Measurements from ENCODE around the gene CHKB.
"Not testable (repeated sequence)": the region's sequence is repeated elsewhere in the genome, so short reads cannot be mapped to it uniquely, and the experiment has no call there.

The CHKB gene

GRCh38 chr22:50544746-50545253 is 37.8 kb downstream of the CHKB start:
- no peaks in the 10 kb centered on the region for H3K36me3 ChIP-seq (ENCODE audit: insufficient read depth, insufficient read length, low read length)
- DNase-seq (ENCODE audit: low read depth, low spot score): no peak
- H3K4me3 ChIP-seq (ENCODE audit: insufficient read length, low read depth): no peak overlapping the region
- no peaks in the 10 kb centered on the region for H3K9me3 ChIP-seq (ENCODE audit: insufficient read depth, low read length)
- H3K27me3 ChIP-seq (ENCODE audit: insufficient read depth, insufficient read length): peaks cover 11% of the 10 kb centered on the region
- TF ChIP-seq ZNF274 (IDR thresholded peaks at IDR 0.05; ENCODE audit: low read depth, low read length) (no peak), YY1 (IDR thresholded peaks at IDR 0.05; ENCODE audit: insufficient read depth, insufficient read length) (no peak), SUZ12 (IDR thresholded peaks at IDR 0.05; ENCODE audit: extremely low read depth, insufficient read depth, insufficient read length) (no peak)
- H3K9ac ChIP-seq (ENCODE audit: insufficient read length, low read depth): peak overlapping the region; percentile 32
- H3K4me1 ChIP-seq (ENCODE audit: insufficient read depth, insufficient read length): no peaks in the 10 kb centered on the region

GRCh38 chr22:50544078-50544745 is 38.4 kb downstream of the CHKB start:
- no peaks in the 10 kb centered on the region for H3K9me3 ChIP-seq (ENCODE audit: insufficient read depth, low read length)
- peak overlapping the region; percentile 32 for H3K9ac ChIP-seq (ENCODE audit: insufficient read length, low read depth)
- H3K4me1 ChIP-seq (ENCODE audit: insufficient read depth, insufficient read length): no peaks in the 10 kb centered on the region
- H3K4me3 ChIP-seq (ENCODE audit: insufficient read length, low read depth): peak overlapping the region; percentile 2
- peaks cover 11% of the 10 kb centered on the region for H3K27me3 ChIP-seq (ENCODE audit: insufficient read depth, insufficient read length)
- TF ChIP-seq YY1 (IDR thresholded peaks at IDR 0.05; ENCODE audit: insufficient read depth, insufficient read length): no peak
- TF ChIP-seq SUZ12 (IDR thresholded peaks at IDR 0.05; ENCODE audit: extremely low read depth, insufficient read depth, insufficient read length): no peak
- TF ChIP-seq ZNF274 (IDR thresholded peaks at IDR 0.05; ENCODE audit: low read depth, low read length): no peak
- DNase-seq (ENCODE audit: low read depth, low spot score): no peak
- no peaks in the 10 kb centered on the region for H3K36me3 ChIP-seq (ENCODE audit: insufficient read depth, insufficient read length, low read length)

- Histone ChIP-seq H3K4me1 (ENCODE audit: insufficient read depth, insufficient read length) (no peaks in the 10 kb centered on the region), H3K9me3 (ENCODE audit: insufficient read depth, low read length) (no peaks in the 10 kb centered on the region), H3K4me3 (ENCODE audit: insufficient read length, low read depth) (no peak overlapping the region), H3K27me3 (ENCODE audit: insufficient read depth, insufficient read length) (peaks cover 11% of the 10 kb centered on the region), H3K9ac (ENCODE audit: insufficient read length, low read depth) (no peak overlapping the region), H3K36me3 (ENCODE audit: insufficient read depth, insufficient read length, low read length) (no peaks in the 10 kb centered on the region)
- TF ChIP-seq SUZ12 (IDR thresholded peaks at IDR 0.05; ENCODE audit: extremely low read depth, insufficient read depth, insufficient read length) (no peak), YY1 (IDR thresholded peaks at IDR 0.05; ENCODE audit: insufficient read depth, insufficient read length) (no peak), ZNF274 (IDR thresholded peaks at IDR 0.05; ENCODE audit: low read depth, low read length) (no peak)
- DNase-seq (ENCODE audit: low read depth, low spot score): no peak
Observed at GRCh38 chr22:50542416-50542927, 40.2 kb downstream of the CHKB start.

GRCh38 chr22:50541667-50542026 is 41.0 kb downstream of the CHKB start:
- DNase-seq (ENCODE audit: low read depth, low spot score); H3K9me3 ChIP-seq (ENCODE audit: insufficient read depth, low read length); H3K4me3 ChIP-seq (ENCODE audit: insufficient read length, low read depth); H3K36me3 ChIP-seq (ENCODE audit: insufficient read depth, insufficient read length, low read length); H3K9ac ChIP-seq (ENCODE audit: insufficient read length, low read depth); H3K4me1 ChIP-seq (ENCODE audit: insufficient read depth, insufficient read length): not testable (repeated sequence)
- peaks cover 11% of the 10 kb centered on the region for H3K27me3 ChIP-seq (ENCODE audit: insufficient read depth, insufficient read length)

DNA sequence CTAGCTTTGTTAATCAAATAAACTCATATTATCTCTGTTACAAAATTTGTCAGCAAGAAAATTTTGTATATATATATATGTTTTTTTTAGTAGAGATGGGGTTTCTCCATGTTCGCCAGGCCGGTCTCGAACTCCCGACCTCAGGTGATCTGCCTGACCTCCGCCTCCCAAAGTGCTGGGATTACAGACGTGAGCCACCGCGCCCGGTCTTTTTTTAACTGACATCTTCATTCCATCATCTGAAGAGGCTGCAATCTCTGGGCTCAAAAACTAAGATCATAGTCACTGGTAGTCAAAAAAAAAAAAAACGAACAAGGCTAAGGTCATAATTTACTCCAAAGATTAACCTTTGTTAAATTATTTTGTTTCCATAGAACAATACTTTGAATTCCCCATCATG is 42.3 kb downstream of the CHKB start:
- DNase-seq (ENCODE audit: low read depth, low spot score): no peak
- H3K4me3 ChIP-seq (ENCODE audit: insufficient read length, low read depth): no peak overlapping the region
- no peak overlapping the region for H3K9ac ChIP-seq (ENCODE audit: insufficient read length, low read depth)
- no peaks in the 10 kb centered on the region for H3K36me3 ChIP-seq (ENCODE audit: insufficient read depth, insufficient read length, low read length)
- H3K9me3 ChIP-seq (ENCODE audit: insufficient read depth, low read length): no peaks in the 10 kb centered on the region
- no peaks in the 10 kb centered on the region for H3K4me1 ChIP-seq (ENCODE audit: insufficient read depth, insufficient read length)
- TF ChIP-seq YY1 (IDR thresholded peaks at IDR 0.05; ENCODE audit: insufficient read depth, insufficient read length): no peak
- TF ChIP-seq ZNF274 (IDR thresholded peaks at IDR 0.05; ENCODE audit: low read depth, low read length): no peak
- TF ChIP-seq SUZ12 (IDR thresholded peaks at IDR 0.05; ENCODE audit: extremely low read depth, insufficient read depth, insufficient read length): no peak
- H3K27me3 ChIP-seq (ENCODE audit: insufficient read depth, insufficient read length): peaks cover 11% of the 10 kb centered on the region

- no peak overlapping the region for H3K4me3 ChIP-seq (ENCODE audit: insufficient read length, low read depth)
- H3K9me3 ChIP-seq (ENCODE audit: insufficient read depth, low read length): no peaks in the 10 kb centered on the region
- DNase-seq (ENCODE audit: low read depth, low spot score): no peak
- no peak overlapping the region for H3K9ac ChIP-seq (ENCODE audit: insufficient read length, low read depth)
- H3K36me3 ChIP-seq (ENCODE audit: insufficient read depth, insufficient read length, low read length): no peaks in the 10 kb centered on the region
- no peaks in the 10 kb centered on the region for H3K4me1 ChIP-seq (ENCODE audit: insufficient read depth, insufficient read length)
- TF ChIP-seq ZNF274 (IDR thresholded peaks at IDR 0.05; ENCODE audit: low read depth, low read length) (no peak), SUZ12 (IDR thresholded peaks at IDR 0.05; ENCODE audit: extremely low read depth, insufficient read depth, insufficient read length) (no peak), YY1 (IDR thresholded peaks at IDR 0.05; ENCODE audit: insufficient read depth, insufficient read length) (no peak)
- H3K27me3 ChIP-seq (ENCODE audit: insufficient read depth, insufficient read length): no peaks in the 10 kb centered on the region
Observed at GRCh38 chr22:50537765-50538164, 44.9 kb downstream of the CHKB start.

GRCh38 chr22:50536226-50536625 is 46.4 kb downstream of the CHKB start:
- DNase-seq (ENCODE audit: low read depth, low spot score): no peak
- Histone ChIP-seq H3K36me3 (ENCODE audit: insufficient read depth, insufficient read length, low read length) (no peaks in the 10 kb centered on the region), H3K9ac (ENCODE audit: insufficient read length, low read depth) (no peak overlapping the region), H3K27me3 (ENCODE audit: insufficient read depth, insufficient read length) (no peaks in the 10 kb centered on the region), H3K4me3 (ENCODE audit: insufficient read length, low read depth) (no peak overlapping the region), H3K9me3 (ENCODE audit: insufficient read depth, low read length) (no peaks in the 10 kb centered on the region), H3K4me1 (ENCODE audit: insufficient read depth, insufficient read length) (no peaks in the 10 kb centered on the region)
- TF ChIP-seq ZNF274 (IDR thresholded peaks at IDR 0.05; ENCODE audit: low read depth, low read length) (no peak), SUZ12 (IDR thresholded peaks at IDR 0.05; ENCODE audit: extremely low read depth, insufficient read depth, insufficient read length) (no peak), YY1 (IDR thresholded peaks at IDR 0.05; ENCODE audit: insufficient read depth, insufficient read length) (no peak)
